B cell (primary cell): ENCODE results near the gene TIMMDC1. TPM values are rescaled to one million over a fixed set of nuclear protein-coding genes. Genes with fewer than 3 reads are reported as not detected.

ENCODE experiments used
- ATAC-seq: fragments of 200-7000 bp; cut with Tn5 transposase; one replicate; pipeline ENCODE4 v1.10.0; 2021; ENCODE audit warnings: low read depth, mild to moderate bottlenecking, moderate number of reproducible peaks, moderate library complexity
- CTCF ChIA-PET: fragments of 350-600 bp; sonication (Branson Sonifier 250); formaldehyde crosslinking; loops from one replicate; lab custom pipeline; 2021; ENCODE audit warnings: antibody characterized with exemption, inconsistent platforms; lab: Charles Lee
- POLR2A ChIA-PET: fragments of 350-600 bp; sonication (Branson Sonifier 250); formaldehyde crosslinking; loops from one replicate; lab custom pipeline; 2021; ENCODE audit warnings: antibody characterized with exemption; lab: Charles Lee
- DNase-seq: peaks from one replicate; pipeline ENCODE4 v3.0.0; 2013
- H2AFZ ChIP-seq: 2 replicates; pipeline ENCODE4 v1.6.1; 2012; ENCODE audit warnings: mild to moderate bottlenecking, low read depth, low read length; ENCODE audit not compliant: insufficient read depth, poor library complexity, severe bottlenecking
- H3K27ac ChIP-seq, 2 donors: 1 replicate in 1 of 2; 2 replicates in 1 of 2; pipeline ENCODE4 v1.5.1; 2012 to 2013; ENCODE audit warnings: low read length in 2 of 2, mild to moderate bottlenecking in 2 of 2, moderate library complexity in 1 of 2
- H3K27me3 ChIP-seq, 4 experiments: fragments of 200-600 bp in 1 of 4; sonication (generic) in 1 of 4; replicated peaks in 1 of 4; 1 replicate in 2 of 4; 2 replicates in 2 of 4; pipeline versions ENCODE4 v1.6.1 to v1.7.0; 2013 to 2016; ENCODE audit warnings: low read length in 3 of 4, mild to moderate bottlenecking in 2 of 4, mixed read lengths in 1 of 4, moderate library complexity in 1 of 4; ENCODE audit not compliant: insufficient read depth in 4 of 4, control insufficient read depth in 3 of 4; ENCODE audit errors: control extremely low read depth in 1 of 4
- H3K36me3 ChIP-seq, 2 experiments: replicated peaks in 1 of 2; 1 replicate in 1 of 2; 2 replicates in 1 of 2; pipeline versions ENCODE4 v1.6.1 to v1.7.1; 2013; ENCODE audit warnings: low read length in 1 of 2; ENCODE audit not compliant: insufficient read depth in 2 of 2, control insufficient read depth in 1 of 2; ENCODE audit errors: control extremely low read depth in 1 of 2, extremely low read depth in 1 of 2
- H3K4me1 ChIP-seq, 2 donors: fragments of 200-600 bp in 1 of 2; sonication (generic) in 1 of 2; 1 replicate in 1 of 2; 2 replicates in 1 of 2; pipeline versions ENCODE4 v1.5.1 to v1.6.1; 2013 to 2017; ENCODE audit warnings: low read length in 2 of 2; ENCODE audit not compliant: control insufficient read depth in 2 of 2, insufficient read depth in 2 of 2
- H3K4me2 ChIP-seq: replicated peaks from 2 replicates; pipeline ENCODE3; 2012; ENCODE audit warnings: mild to moderate bottlenecking, low read depth, low read length; ENCODE audit not compliant: poor library complexity, severe bottlenecking
- H3K4me3 ChIP-seq, 5 experiments: fragments of 200-600 bp in 1 of 5; sonication (generic) in 1 of 5; 1 replicate in 3 of 5; 2 replicates in 2 of 5; pipeline versions ENCODE4 v1.5.1 to v1.7.0; 2011 to 2016; ENCODE audit warnings: low read length in 4 of 5, mild to moderate bottlenecking in 4 of 5, low read depth in 2 of 5, control low read depth in 1 of 5, moderate library complexity in 1 of 5; ENCODE audit not compliant: insufficient read depth in 1 of 5; ENCODE audit errors: control extremely low read depth in 1 of 5, extremely low read depth in 1 of 5
- H3K79me2 ChIP-seq: fragments of 200-600 bp; sonication (generic); one replicate; pipeline ENCODE4 v1.6.0; 2016; ENCODE audit warnings: low read length; ENCODE audit not compliant: control insufficient read depth, insufficient read depth
- H3K9ac ChIP-seq: fragments of 200-600 bp; sonication (generic); 2 replicates; pipeline ENCODE4 v1.6.1; 2017; ENCODE audit warnings: mild to moderate bottlenecking, low read length, moderate library complexity
- H3K9me3 ChIP-seq, 3 donors: one replicate each; pipeline versions ENCODE4 v1.6.1 to v1.7.1; 2013; ENCODE audit warnings: low read length in 2 of 3; ENCODE audit not compliant: control insufficient read depth in 2 of 3, insufficient read depth in 1 of 3; ENCODE audit errors: control extremely low read depth in 1 of 3
- H4K20me1 ChIP-seq: 2 replicates; pipeline ENCODE4 v1.6.0; 2012; ENCODE audit warnings: mild to moderate bottlenecking, low read length; ENCODE audit not compliant: insufficient read depth, control insufficient read depth, poor library complexity, severe bottlenecking
- H3K27ac Mint-ChIP-seq: one replicate; pipeline ENCODE4 v1.8.0; 2021; ENCODE audit warnings: mixed read lengths
- H3K27me3 Mint-ChIP-seq: one replicate; pipeline ENCODE4 v1.8.0; 2021; ENCODE audit warnings: mixed read lengths
- H3K4me1 Mint-ChIP-seq: one replicate; pipeline ENCODE4 v1.8.0; 2021; ENCODE audit warnings: mixed read lengths
- H3K4me3 Mint-ChIP-seq: one replicate; pipeline ENCODE4 v1.8.0; 2021; ENCODE audit warnings: mixed read lengths
- H3K9me3 Mint-ChIP-seq: one replicate; pipeline ENCODE4 v1.8.0; 2022; ENCODE audit warnings: mixed read lengths; ENCODE audit not compliant: insufficient read depth
- CTCF ChIP-seq: fragments of 200-600 bp; IDR thresholded peaks from one replicate; pipeline ENCODE4 v1.8.0; 2022; ENCODE audit warnings: antibody characterized with exemption, mild to moderate bottlenecking
- EZH2 ChIP-seq: IDR thresholded peaks from 2 replicates; pipeline ENCODE4 v1.6.1; 2012; ENCODE audit warnings: borderline replicate concordance, low read depth, mild to moderate bottlenecking, moderate library complexity, low read length; ENCODE audit not compliant: insufficient read depth, poor library complexity, severe bottlenecking
- WGBS: methylation state at CpG from one replicate; pipeline ENCODE4 v1.1.5; 2013; ENCODE audit warnings: missing lambda C conversion rate; ENCODE audit not compliant: insufficient coverage; 5-methylcytosine and 5-hydroxymethylcytosine counted together
- intact Hi-C: fragments of 100-400 bp; cut with micrococcal nuclease; formaldehyde crosslinking; loops from one replicate; pipeline ENCODE4 v1.10.0; 2022
- polyA plus RNA-seq: library from polyadenylated mRNA; depleted of rRNA; stranded (reverse); fragments of >200 nt; gene quantifications from 2 replicates; pipeline ENCODE4 v1.2.3, GENCODE V29; 2012
- total RNA-seq, 2 donors: library from RNA; stranded (reverse); fragments of 120-200 nt in 1 of 2; gene quantifications; 1 replicate in 1 of 2; 2 replicates in 1 of 2; pipeline versions ENCODE4 v1.2.3 to v1.2.4, GENCODE V29; 2013 to 2022

The TIMMDC1 gene
- total and polyA plus RNA-seq, 2 donors (not counting 1 experiment from before 2014, with no cell fraction given), result 50.5 to 58.5 TPM

GRCh38 chr3:119542168-119542767 lies 43.9 kb downstream of the TIMMDC1 start:
- Histone ChIP-seq H3K4me3 (no peak overlapping the region), H3K27ac (no peak overlapping the region), H2AFZ (no peak overlapping the region), H3K9me3 (no peaks in the 10 kb centered on the region), H3K27me3 (no peaks in the 10 kb centered on the region), H3K9ac (no peak overlapping the region), H3K4me1 (peaks cover 24 to 26% of the 10 kb centered on the region in 2 donors), H3K4me2 (no peak overlapping the region), H3K79me2 (no peaks in the 10 kb centered on the region), H3K36me3 (peaks cover 0 to 7% of the 10 kb centered on the region in 2 experiments), H4K20me1 (no peaks in the 10 kb centered on the region)
- intact Hi-C loops, result no loop called here
- TF ChIP-seq CTCF (no peak), EZH2 (no peak)
- Mint-ChIP-seq H3K27me3 (no peaks in the 10 kb centered on the region), H3K9me3 (no peaks in the 10 kb centered on the region), H3K4me3 (no peak overlapping the region), H3K27ac (peak overlapping the region; percentile 77), H3K4me1 (peaks cover 59% of the 10 kb centered on the region)
- ChIA-PET POLR2A (interaction anchor here (0.8 kb wide), 1 partner anchor 71 kb away, joined by 3 read pairs; no protein-coding TSS in a partner anchor), CTCF (interaction anchor here (0.7 to 2.0 kb wide), 3 partner anchors 8 to 139 kb away, joined by 3 to 8 read pairs (median 3); partner anchors contain the start of gene CD80)
- no peak for ATAC-seq
- DNase-seq, result no peak
- WGBS, result no CpG with 5 or more reads among the region's 2 CpGs

- H4K20me1 ChIP-seq, result no peaks in the 10 kb centered on the region
- WGBS, result 100% methylated on average over 2 of the region's 7 CpGs
- H3K27ac Mint-ChIP-seq, result peak overlapping the region; percentile 34
- CTCF ChIA-PET, result interaction anchor here (1.7 to 2.0 kb wide), 2 partner anchors 7 to 138 kb away, joined by 3 to 8 read pairs; no protein-coding TSS in a partner anchor
- no peak overlapping the region for H3K4me3 Mint-ChIP-seq
- no peaks in the 10 kb centered on the region for H3K9me3 Mint-ChIP-seq
- ATAC-seq, result no peak
- H3K27me3 Mint-ChIP-seq, result no peaks in the 10 kb centered on the region
- H3K9me3 ChIP-seq, result no peaks in the 10 kb centered on the region
- no peaks in the 10 kb centered on the region for H3K79me2 ChIP-seq
- no peaks in the 10 kb centered on the region for H3K27me3 ChIP-seq
- intact Hi-C loops, result no loop called here
- H3K36me3 ChIP-seq, result peaks cover 0 to 7% of the 10 kb centered on the region in 2 experiments
- no peak overlapping the region for H3K4me2 ChIP-seq
- H3K4me3 ChIP-seq, result no peak overlapping the region
- H3K4me1 Mint-ChIP-seq, result peaks cover 61% of the 10 kb centered on the region
- H3K27ac ChIP-seq, result no peak overlapping the region
- H3K4me1 ChIP-seq, result peaks cover 21 to 25% of the 10 kb centered on the region in 2 donors
- TF ChIP-seq EZH2 (no peak), CTCF (no peak)
- H2AFZ ChIP-seq, result no peak overlapping the region
- H3K9ac ChIP-seq, result no peak overlapping the region
- no peak for DNase-seq
- POLR2A ChIA-PET, result no interaction called here
Observed at GRCh38 chr3:119543147-119543546, 44.8 kb downstream of the TIMMDC1 start.
